Medulla oblongata (tissue), 1 donor: ENCODE results near the gene PHETA1.

Source experiments
- DNase-seq: peaks from one replicate; pipeline ENCODE4 v3.0.0-alpha.2; 2015; ENCODE audit errors: extremely low spot score

The PHETA1 gene

DNA sequence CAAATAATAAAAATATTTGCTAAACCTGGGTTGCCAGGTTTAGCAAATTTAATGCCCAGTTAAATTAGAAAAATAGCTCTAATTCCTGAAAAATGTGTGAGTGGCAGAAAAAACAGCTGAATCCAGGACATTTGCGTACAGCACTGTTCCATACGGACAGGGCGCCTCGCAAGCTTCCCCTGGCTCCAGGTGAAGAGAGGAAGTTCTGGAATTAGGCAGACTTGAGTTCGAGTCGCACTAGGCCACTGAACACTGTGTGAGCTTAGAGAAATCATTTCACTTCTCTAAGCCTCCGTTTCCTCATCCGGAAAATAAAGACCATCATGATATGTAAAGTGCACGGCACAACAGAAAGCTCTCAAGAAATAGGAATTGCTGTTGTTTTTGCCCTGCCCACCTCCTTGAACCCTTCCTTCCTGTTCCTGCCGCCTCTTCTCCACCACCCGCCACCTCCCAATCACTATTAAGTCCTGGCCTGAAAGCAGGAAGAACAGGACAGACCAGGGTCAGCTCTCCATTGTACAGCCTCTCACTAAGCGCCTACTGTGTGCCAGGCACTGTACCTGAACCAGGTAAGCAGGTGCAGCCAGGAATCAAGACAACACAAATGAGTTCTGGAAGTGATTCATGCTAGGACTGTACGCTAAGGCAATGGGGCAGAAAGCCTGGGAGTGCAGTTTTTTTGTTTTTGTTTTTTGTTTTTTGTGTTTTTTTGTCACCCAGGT lies 763 bp upstream of the PHETA1 start:
- DNase-seq: no peak

DNA sequence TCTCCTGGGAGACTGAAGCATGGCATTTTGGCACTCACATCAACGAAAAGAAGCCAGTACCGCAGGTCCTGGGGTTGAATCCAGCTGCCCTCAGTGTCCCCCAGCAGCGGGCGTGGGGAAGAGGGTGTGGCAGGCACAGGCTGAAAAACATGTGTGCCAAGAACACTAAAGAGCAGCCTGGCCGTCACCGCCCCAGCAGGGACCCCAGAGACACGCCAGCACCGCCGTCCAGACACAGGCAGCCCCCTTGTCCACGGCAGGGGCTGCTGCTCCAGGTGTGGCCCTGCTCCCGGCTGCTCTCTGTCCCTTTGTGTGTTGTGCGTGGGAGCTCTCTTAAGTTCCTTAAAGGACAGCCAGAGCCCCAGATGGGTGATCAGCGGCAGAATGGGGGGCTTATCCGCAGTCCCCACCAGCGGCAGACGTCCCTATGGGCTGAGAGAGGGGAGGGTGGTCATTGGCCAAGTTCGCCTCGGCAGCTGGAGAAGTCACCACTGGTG lies 556 bp downstream of the PHETA1 start:
- no peak for DNase-seq

DNA sequence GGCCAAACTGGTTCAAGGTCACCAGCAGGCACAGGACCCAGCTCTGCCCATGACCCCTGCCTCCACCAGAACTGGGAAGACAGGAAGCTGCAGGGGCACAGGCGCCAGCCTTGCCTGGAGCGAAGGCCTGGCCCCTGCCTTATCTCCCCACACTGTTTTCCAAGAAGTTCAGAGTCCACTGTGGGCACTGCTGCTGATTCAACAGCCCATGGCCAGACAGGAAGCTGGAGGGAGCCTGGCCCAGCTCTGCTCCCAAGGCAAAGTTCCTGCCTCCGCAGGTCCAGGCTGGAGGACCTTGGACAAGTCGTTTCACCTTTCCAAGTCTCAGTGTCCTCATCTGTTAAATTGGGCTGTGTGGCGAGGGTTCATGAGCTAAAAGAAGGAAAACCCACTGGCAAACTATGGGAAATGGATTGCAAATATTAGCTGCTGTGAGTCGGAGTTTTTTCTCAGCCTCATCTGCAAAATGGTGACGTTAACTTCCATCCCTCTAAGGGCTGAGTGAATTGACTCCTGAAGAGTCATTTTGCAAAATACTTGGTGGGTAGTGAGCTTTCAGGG lies 1.2 kb downstream of the PHETA1 start:
- no peak for DNase-seq

DNA sequence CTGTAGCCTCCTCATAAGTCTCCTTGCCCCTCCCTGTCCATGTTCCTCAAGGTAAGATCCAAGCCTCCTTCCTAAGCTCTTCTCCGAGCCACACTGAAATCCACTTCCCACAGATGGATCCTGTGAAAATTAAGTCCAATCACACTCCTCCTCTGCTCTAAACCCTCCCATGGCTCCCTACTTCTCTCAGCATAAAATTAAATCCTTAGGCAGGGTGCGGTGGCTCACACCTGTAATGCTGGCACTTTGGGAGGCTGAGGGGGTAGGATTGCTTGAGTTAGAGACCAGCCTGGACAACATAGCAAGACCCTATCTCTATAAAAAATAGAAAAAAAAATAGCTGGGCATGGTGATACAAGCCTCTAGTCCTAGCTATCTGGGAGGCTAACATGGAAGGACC lies 2.3 kb downstream of the PHETA1 start:
- no peak for DNase-seq

DNA sequence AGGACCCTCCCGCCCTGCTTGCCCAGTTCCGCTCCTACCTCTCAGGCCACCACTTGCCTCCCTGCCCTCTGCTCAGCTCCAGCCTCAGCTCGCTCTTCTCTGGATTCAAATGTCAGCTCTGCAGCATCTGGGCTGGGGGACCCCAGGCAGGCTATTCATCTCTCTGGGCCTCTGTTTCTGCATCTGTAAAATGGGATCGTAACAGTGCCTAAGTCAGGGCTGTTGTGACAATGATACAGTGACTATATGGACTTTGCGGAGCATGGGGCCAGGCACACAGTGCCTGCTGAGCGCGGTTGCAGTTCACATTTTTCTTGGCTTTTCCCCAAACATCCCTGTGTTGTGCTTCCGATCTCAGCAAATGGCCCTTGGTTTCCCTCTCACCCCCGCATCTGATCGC lies 2.8 kb downstream of the PHETA1 start:
- no peak for DNase-seq

DNA sequence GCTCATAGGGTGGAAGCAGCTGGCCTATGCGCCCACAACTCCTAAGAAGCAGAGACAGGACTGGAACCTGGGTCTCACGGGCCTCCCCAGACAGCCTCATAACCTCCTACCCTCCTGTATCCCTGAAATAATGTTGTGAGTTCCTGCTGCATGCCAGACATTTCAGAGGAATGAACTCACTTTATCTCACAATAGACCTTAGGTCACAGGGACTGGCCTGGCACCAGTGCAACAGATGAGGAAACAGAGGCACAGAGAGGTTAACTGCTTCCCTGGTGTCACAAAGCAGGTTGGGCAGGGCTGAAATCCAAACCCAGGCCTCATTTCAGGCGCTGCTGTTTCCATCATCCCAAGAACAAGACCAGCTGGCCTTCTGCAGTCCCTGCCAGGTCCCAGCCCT lies 5.3 kb downstream of the PHETA1 start:
- DNase-seq: no peak

DNA sequence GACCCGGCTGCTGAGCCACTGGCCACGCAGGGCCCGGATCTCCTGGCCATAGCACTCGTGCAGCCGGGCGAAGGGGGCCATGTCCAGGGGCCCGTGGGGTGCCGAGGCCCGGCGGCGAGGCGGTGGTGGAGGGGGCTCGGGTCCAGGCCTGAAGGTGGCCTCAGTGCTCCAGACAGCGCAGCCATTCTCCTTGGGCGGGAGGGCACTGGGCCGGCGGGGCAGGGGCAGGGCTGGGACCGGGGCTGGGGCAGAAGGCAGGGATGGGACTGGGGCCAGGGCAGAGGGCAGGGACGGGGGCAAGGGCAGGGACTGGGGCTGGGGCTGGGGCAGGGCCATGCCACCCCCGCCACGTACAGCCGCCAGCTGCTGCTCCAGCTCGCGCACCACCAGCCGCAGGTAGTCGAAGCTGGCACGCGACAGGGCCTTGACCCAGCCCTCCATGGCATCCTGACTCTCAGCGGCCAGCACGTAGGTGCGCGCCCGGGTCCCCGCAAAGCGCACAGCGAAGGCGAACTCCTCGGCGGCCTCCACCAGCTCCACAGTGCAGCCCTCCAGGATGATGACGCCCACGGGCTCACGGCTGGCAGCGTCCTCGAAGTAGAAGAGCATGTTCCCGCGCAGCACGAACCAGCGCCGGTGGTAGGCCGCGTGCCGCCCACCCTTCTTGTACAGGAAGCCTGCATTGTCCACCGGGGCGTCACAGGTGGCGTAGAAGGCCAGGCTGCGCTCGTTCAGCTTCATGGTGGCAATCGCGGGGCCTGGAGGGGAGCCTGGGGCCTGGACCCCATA lies 6.0 kb downstream of the PHETA1 start:
- no peak for DNase-seq

DNA sequence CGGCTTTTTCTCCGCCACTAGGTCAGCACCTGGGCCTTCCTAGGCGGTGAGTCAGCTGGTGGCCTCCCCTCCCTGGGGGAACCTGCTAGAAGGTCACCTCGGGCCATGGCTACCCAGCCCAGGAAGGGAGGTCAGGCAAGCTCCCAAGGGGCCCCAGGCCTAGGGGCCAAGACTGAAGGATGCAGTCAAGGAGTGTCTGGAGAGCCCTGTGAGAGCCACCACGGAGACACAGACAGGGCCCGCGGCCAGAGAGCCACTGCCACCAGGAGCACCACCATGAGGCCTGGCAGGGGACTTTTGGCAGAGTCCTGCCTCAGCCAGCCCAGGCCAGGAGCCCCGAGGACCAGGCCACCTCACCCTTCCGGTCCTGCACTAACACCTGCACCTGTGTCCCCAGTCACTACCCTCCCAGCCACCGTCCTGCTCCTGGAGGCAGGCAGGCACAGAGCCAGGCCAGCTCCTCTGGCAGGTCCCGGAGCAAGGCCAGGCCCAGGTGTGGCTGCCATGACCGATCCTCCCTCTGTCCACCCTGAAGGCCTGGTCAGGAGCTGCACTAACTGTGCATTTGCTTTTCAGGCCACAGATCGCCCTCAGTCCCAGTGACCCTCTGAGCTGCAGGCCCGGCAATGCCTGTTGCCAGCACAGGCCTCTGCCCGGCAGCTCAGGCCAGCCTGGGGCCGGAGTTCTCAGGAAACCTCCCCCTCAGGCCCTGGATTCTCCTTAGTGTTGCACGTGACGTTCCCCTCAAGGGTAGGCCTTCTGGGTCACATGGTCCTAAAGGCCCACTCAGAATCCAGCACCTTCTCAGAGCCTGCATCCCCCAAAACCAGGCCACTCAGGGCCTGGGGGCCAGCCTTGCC lies 6.9 kb downstream of the PHETA1 start:
- no peak for DNase-seq

DNA sequence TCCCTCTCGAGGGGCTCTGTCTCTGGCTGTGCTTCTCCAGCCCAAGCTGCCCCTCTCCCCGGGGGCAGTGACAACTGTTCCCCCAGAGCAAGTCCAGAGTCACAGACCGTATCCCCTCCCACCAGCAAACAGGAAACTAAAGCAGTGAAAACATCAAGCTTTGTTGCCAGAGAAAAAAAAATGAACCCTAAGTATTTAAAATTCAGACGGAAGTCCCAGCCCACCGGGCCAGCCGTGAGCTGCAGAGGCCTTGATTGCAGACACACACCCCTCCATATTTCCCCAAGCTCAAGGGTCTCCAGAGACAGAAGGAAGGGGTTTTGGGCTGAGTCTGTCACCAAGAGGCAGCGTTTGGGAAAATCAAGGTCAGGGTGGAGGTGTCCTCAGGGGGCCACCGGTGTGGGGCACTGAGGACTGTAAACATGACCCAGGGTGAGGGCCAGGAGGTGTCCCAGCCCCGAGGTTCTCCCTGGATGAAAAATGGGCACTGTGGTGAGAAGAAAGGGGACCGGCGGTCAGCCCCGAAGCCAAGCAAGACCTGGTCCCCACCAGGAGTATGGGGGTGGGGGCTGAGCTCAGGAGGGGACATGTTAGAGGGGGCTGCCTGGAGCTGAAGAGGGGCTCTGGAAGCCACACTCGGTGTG lies 7.7 kb downstream of the PHETA1 start:
- DNase-seq: no peak

DNA sequence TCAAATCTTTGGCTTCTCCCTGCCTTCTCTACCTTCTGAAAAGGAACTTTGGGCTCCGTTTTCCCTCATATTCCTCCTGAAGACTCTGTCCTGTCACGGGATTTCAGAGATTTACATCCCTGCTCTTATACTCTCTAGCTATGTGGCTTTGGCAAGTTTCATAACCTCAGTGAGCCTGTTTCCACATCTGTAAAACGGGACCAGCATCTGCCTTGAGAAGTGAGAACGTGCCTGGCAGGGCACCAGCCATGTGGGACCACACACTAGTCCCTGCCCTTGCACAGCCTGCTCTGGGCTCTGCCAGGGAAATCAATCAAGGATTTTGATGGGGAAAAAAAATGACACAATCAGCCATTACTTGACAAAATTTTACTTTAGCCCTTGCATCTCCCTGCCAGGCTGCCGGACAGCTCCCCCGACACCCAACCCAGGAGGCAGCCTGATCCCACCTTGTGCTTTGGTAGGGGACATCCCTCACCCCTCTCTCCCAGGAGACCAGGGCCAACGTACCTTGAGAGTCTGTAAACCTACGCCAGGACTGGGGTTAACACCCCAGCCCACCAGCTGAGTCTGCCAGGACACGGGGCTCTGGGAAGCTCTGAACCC lies 8.5 kb downstream of the PHETA1 start:
- DNase-seq: no peak

DNA sequence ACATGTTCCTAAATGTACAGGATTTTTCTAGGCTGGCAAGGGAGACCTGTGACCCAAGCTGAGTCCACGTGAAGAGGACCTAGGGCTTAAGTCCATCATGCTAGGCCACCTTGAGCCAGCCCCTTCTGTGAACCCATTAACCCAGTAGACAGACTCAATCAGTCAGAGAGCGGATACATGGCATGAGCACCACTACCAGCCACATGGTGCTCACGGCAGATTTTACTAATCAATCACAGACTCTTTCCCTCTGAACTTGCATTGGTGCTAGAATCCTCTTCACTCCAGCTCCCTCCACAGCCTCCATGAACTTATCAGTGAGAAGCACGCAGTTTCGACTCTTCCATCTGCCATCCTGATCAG lies 9.0 kb downstream of the PHETA1 start:
- no peak for DNase-seq

DNA sequence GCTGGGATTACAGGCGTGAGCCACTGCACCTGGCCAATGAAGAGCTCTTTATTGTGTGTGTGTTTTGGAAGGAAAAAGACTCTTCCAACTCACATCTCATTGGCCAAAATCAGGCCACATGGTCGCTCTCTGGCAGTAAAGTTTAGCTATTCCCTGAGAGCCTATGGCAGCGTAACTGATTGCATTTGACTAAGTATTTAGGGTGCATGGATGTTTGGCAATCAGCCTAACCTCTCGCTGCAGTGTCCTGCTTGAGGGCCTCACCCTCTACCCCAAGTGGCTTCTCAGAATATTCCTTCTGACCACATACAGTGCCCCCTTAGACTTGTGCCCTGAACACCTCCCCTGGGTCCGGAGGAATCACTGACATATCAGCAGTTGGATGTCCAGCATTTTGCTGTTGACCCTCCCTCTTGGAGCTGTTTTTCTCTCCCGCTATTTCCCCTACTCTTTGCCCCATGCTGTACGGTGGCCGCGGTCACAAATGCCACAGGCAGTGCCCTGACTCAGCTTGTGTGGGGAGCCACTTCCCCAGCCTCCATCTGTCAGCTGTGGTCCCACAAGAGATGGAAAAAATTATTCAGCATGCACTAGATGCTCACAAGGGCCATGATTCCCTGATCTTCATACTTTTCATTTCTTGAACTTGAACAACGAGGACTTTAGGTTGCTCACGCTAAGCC lies 9.5 kb downstream of the PHETA1 start:
- DNase-seq: no peak

DNA sequence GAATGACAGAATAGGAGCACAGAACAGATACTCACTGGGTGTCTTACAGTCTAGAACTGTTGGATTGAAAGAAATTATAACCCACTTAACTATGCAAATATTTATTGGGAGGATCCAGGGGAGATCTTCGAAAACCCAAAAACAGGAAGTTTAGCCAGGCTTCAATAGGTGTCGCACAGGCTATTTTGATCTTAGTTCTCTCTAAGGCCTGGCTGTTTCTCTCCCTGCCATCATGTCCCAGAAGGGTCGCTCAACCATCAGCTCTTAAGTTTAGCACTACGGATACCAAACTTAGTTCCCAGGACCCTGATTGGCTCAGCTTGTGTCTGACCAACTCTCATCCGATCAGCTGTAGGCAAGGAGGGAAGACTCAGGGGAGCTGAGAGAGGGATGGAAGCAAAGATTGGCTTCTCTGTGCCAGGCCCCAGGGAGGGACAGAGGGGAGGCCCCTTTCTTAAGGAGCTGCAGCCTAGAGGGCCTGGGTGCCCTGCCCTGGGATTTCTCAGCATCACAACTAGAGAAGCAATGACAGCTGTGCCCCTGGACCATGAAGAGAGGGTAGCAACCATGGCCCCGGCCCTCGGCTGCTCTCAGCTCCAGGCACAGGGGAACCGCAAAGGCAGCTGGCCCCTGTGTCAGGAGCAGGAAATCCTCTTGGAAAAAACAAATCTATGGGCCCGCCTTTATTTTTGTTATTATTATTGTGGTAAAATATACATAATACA lies 13.5 kb downstream of the PHETA1 start:
- no peak for DNase-seq

DNA sequence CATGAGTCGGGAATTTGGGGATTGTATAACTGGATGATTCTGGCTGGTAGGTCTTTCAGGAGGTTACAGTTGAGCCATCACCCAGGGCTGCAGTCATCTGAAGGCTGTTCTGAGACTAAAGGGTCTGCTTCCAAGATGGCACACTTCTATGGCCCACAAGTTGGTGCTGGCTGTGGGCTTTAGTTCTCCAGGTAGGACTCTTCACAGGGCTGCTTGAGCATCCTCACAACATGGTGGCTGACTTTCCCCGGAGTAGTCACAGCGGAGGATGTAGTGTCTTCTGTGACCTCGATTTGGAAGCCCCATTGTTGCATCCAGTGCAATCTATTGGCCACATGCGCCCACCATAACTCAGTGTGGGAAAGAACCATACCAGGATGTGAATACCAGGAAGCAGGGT lies 14.4 kb downstream of the PHETA1 start:
- DNase-seq: no peak

DNA sequence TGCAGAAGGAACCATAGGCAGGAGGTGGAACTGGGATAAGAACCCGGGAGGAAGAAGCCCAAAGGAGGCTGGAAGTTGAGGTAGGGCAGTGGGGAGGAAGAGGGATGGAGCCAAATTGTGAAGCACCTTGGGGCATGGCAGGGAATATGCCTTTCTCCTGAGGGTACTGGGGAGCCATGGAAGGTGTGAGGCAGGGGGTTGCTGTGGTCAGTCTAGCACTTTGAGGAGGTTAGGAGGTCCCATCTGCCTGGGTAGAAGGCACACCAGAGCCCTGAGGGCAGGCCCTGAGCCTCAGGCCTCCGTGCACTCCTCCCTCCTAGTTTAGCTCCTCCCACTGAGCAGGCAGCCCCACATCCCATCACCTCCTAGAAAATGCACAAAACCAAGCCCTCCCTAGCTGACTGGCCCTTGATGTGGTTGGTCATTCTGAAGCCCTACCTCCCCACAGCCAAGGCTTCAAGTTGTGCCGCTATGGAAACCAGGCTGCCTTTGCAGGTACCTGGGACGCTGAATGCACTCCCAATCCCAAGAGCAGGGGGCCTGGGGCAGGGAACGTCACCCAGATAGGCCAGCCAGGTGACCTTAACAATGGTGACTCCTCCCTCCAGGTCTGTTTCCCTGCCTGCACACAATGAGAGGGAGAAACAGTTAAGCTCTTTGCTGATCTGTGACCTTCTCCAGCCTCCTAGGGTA lies 15.1 kb downstream of the PHETA1 start:
- DNase-seq: no peak

DNA sequence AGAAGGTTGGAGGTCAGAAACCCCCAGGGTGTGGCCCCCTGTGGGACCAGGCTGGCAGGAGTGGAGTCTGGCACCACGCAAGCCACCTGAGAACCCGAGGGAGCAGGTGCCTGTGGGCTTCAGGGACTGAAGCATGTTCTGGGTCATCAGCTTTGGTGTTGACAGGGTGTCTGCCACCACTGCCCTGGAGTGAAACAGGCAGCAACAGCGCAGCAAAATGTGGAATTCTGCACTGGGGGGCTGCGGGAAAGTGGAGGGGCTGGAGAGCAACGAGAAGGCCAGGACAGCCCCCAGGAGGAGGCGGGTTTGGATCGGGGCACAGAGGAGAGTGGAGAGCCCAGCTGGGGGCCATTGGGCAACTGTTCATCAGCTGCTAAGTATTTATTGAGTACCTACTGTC lies 15.9 kb downstream of the PHETA1 start:
- no peak for DNase-seq

DNA sequence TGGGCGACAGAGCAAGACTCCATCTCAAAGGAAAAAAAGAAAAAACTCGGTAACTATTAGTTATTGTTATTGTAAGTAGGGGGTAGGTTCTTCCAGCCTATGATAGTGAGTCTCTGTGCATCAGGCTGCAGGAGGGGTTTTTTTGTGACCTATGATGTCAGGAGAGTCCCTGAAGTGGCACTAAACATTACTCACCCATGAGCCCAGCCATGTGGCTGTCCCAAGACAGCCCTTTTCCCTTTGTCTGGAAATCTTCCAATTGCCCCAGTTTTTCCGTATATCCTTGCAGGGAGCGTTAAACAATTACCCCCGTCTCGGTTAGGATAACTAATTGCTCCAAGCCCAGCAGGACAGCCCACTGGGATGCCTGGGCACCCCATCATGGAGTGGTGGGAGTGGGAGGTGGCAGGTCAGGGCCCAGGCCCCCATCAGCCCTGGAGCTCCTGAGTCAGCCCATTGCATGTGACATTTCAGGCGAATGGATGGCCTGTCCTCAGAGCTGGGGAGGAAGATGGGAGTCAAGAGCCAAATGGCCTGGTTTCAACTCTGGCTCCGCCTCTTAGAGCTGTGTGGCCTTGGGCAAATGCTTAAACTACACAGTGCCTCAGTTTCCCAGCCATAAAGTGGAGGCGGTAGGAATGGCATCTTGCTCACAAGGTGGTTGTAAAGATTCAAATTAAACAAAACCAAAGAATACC lies 16.4 kb downstream of the PHETA1 start:
- DNase-seq: no peak

DNA sequence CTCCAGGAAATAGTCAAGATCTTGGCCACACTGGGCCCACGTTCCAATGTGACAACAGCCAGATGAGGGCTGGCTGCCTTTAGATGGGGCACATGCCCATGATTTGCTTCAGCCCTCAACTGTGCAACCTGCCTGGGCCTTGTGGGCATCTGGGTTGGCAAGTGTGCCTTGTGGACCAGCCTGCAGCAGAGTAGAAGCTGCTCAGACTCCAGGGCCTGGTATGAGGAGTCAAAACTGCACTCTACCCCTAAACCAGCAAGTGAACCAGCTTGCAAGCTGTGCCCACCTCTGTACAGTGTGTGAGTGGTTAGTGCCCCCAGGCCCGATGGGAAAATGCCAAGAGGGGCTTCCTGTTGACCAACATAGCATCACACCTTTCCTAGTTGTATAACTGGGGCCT lies 17.9 kb downstream of the PHETA1 start:
- no peak for DNase-seq
